HG03354 (cell line): Measurements from ENCODE around the gene KDM4B.

Source experiments
- ATAC-seq: cut with Tn5 transposase; IDR thresholded peaks from one replicate; pipeline ENCODE4 v1.9.1; 2021; ENCODE audit warnings: mild to moderate bottlenecking; ENCODE audit not compliant: unreplicated experiment, poor library complexity, severe bottlenecking

KDM4B gene

DNA sequence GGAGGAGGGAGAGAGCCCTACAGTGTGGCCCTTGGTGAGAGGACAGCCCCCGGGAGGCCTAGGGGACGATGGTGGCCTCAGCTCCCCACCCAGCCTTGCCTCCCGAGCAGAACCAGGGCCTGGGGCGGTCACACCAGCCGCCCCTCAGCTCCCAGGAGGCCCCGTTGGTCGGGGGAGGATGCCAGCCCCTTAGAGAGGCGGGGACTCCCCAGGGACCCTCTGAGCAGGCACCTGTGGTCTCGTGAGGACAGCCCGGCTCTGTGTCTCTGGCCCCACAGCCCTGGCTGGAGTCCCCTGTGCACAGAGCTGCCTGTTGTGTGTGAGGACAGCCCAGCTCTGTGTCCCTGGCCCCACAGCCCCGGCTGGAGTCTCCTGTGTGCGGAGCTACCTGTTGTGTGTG lies 158.8 kb downstream of the KDM4B start:
- ATAC-seq = no peak

DNA sequence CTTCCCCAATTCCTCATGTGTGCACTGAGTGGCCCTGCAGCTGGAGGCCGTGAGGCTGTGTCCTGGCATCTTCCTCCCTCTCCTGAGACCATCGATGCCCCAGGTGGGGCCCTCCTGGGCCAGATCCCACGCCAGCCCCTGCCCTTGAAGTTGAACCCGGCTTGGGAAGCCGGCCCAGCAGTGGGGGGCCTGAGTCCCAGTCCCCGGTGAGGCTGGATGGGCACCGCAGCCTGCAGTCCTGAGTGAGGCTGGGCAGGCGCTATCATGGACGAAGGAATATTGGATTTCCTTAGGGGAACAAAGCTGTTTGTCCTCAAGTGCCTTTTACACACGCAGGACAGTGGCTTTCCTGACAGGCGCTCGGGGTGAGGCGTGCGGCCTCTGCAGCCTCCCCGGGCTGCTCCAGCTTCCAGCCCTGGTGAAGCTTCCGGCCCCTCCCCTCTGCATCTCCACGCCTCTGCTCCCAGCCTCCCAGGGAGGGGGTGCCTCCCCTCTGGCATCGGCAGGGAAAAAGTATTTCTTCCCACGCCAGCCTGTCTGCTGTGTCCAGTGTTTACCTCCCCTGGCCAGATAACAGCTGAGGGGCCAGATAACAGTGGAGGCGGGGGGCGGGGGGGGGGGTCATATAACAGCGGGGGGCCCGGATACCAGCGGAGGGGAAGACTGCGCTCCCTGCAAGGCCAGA lies 159.5 kb downstream of the KDM4B start:
- ATAC-seq = no peak

DNA sequence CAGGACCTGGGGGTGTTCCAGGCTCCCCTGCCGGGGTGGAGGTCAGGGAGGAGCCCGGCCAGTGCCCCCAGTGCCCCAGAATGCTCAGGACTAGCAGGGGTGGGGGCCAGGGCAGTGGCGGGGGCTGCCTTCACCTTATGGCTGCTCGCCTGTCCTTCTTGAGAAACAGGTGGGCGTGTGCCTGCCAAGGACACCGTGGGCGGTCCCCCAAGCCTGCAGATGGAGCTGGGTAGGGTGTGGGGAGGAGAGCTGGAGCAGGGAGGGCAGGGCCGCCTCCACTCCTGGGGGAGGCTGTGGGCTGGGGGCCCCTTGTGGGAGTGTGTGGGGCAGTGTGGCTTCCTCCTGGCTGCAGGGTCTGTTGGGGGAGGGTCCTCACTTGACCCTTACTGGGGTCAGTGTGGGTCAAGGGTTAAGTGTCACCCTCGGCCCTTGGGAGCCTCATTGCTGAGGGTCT lies 160.1 kb downstream of the KDM4B start:
- ATAC-seq = no peak

DNA sequence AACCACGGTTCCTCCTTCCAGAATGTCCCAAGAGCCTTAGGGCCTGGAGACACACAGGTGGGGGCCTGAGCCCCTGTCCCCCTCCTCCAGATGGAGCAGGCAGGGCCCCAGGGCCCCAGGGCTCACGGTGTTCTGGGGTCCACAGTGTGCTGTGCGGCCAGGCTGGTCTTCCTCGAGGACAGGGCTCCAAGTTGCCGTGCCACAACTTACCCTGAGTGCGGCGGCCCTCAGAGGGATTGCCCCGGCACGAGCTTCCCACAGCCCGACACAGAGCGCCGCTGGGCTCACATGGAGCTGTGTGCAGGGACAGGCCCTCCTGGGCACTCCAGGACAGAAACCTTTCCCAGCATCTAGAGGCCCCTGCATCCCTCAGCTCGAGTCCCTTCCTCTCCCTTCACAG lies 160.8 kb downstream of the KDM4B start:
- no peak for ATAC-seq

DNA sequence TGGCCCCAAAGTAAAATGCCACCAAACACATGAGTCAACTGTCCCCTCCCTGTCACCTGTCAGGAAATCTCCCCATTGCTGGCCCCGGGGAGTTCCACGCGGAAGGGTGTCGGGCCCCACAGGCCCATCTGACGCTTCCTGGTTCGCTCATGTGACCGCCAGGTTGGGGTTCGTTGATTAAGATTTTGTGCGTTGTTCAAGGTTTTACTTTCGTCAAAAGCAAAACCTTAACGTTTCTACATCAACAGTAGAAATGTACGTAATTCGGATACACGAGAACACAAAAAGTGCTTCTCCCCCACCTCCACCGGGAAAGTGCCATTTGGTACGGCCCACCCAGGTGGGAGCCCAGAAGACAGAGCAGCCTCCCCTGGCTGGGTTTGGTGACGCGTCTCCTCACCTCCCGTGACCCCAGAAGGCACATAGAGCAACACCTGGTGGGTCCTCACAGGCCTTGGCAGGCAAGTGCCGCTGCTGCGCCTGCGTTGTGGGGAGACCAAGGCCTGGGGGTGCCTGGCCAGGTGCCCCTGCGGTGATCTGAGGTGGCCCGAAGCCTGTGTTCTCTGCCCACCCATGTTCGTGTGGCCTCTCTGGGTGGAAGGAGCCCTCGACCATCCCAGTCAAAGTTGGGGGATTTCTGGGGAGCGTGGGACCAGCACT lies 161.6 kb downstream of the KDM4B start:
- peak; percentile 57 for ATAC-seq

DNA sequence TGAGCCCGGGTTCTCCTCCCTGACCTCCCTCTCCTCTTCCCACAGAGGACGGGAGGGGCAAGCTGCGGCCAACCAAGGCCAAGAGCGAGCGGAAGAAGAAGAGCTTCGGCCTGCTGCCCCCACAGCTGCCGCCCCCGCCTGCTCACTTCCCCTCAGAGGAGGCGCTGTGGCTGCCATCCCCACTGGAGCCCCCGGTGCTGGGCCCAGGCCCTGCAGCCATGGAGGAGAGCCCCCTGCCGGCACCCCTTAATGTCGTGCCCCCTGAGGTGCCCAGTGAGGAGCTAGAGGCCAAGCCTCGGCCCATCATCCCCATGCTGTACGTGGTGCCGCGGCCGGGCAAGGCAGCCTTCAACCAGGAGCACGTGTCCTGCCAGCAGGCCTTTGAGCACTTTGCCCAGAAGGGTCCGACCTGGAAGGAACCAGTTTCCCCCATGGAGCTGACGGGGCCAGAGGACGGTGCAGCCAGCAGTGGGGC lies 162.2 kb downstream of the KDM4B start:
- peak; percentile 24 for ATAC-seq

DNA sequence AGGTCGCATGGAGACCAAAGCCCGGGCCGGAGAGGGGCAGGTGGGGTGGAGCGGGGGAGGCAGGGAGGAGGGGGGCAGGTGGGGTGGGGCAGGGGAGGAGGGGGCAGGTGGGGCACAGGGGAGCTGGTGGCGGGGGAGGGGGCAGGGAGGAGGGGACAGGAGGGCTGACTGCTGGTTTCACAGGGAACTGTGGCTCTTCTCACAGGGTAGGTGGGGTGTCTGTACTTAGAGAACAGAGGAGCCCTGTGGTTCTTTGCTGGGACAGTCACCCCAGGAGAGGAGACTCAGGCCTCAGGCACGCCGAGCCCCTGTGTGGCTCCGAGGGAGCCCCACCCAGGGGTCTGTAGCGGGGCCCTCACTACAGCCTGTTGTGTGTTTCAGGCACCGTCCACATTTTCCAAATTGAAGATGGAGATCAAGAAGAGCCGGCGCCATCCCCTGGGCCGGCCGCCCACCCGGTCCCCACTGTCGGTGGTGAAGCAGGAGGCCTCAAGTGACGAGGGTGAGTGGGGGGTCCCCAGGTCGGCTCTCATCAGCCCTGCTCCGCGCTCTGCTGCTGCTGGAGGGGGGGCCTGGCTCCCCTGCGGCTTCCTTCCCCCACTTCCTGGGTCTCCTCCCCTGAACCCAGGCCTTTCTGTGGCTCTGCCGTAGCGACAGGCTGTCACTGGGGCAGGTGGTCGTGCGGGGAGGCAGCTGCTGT lies 162.7 kb downstream of the KDM4B start:
- no peak for ATAC-seq

DNA sequence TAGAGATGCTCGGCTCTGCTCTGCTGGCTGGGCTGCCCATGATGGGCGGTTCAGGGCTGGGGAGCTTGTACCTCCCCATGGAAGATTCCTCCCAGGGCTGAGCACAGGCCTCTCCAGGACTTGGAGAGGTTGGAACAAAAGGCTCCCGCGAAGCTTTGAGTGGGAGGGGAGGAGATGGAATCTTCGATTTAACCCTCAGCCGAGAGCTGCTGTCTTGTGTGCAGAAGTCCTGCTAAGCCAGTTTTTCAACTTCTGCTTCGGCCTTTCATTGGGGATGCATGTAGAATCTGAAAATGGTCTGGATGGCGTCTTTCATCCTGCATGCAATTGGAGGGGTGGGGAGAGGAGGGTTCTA lies 163.3 kb downstream of the KDM4B start:
- ATAC-seq = no peak

DNA sequence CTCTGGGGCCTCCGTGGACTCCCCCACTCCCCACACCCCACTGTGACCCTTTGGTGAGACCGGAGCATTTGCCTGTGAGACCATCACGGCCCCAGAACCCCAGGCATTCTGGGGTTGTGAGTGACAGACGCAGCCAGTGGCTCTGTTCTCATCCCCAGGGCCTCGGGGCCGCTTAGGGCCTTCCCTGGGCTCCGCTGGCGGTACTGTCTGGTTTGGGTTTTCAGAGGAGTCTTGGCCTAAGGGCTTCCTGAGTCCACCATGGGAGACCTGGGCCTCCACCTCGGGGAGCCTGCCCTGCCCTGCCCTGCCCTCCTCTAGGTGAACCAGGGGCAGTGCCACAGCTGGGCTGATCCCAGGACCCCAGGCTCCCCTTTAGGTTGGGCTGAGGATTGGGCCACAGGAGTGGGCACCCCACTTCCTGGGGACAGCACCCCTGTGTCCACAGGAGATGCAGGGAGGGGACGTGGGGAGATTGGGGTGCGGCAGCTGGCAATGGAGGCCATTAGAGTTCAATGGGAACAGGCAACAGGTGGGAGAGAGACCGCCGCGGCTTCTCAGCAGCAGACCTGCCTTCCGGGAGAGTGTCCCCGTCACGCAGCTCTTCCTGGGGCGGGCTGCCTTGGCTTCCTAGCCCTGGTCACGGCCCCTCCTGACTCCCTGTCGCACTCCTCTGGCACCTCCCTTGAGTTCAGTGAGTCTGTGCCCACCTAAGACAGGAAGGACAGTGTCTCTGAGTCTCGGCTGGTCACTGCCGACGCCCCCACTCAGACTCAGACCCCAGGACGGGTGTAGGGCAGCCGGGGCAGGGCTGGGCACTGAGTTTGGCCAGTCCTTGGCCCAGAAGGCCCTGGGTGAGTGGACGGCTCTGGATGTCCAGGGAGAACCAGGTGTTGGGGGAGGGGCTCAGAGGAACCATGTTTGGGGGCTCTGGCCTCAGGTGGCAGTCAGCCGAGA lies 164.1 kb downstream of the KDM4B start:
- no peak for ATAC-seq

DNA sequence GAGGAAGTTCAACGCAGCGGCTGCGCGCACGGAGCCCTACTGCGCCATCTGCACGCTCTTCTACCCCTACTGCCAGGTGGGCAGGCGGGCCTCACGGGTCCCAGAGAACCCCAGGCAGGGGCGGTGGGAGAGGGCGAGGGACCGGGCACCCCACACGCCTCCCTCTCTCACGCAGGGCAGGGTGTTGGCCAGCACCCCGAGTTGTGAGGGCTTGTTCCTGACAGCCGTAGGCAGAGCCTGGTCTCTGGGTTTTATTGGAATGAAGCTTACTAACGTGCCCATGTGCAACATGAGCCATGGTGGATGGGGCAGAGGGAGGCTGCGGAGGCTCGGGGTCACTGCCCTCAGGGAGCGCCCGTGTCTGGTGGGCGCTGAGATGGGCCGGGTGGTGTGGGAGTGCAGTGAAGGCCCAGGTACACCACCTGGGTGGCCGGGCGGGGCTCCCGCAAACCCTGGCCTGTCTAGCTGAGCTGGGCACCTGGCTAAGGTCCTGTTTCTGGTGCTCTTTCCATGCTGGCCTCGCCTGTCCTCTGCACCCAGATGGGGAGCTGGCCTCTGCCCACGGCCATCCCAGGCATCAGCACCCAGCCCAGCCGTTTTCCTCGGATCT lies 165.2 kb downstream of the KDM4B start:
- no peak for ATAC-seq

DNA sequence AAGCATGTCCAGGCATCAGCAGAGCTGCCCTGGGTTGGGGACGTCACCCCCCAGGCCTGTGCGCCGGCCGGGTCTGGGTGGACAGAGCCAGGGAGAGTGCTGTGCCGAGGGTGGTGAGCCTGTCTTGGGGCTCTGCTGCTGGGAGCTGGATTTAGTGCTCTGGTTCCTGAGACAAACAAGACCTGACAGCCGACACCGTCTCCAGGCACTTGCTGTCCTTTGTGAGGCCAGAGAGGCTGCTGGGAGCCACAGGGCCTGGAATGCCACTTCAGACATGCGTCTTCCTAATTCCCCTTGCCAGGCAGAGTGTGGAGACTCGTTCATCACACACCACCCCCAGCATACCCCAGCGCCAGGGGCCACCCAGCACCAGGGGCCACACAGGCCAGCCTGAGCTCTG lies 165.8 kb downstream of the KDM4B start:
- no peak for ATAC-seq

DNA sequence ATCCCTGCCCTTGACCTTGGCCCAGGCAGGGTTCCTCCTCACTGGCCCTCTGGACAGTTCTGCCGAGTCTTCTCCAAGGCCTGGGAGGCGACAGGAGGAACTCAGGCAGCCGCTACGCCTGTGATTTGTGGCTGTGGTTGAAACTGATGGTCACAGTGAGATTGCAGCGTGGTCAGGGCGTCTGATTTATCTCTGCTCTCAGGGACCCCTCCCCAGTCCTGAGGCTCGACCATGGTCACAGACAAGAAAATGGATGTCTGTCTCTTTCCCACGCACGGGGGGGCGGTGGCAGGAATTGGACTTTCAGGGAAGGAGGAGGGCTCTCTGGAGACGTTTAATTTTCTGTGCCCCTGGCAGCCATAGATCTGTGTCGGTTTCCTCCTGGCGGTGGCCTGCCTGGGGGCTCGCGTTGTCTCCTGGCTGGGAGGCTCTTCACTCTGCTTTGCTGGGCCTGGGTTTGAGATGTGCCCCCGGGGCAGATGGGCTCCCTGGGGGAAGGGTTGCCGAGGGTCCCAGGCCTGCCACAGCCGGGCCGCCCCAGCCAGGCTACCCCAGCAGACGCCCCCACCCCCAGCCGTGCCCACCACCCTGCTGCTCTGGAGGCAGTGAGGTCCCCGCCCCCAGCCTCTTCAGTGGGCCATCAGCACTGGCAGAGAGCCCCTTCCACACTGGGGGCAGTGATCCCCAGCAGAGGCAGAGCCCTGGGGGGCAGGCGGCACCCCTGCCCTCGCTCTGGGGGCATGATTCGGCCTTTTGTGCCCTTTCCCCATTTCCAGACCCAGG lies 167.4 kb downstream of the KDM4B start:
- ATAC-seq = no peak

DNA sequence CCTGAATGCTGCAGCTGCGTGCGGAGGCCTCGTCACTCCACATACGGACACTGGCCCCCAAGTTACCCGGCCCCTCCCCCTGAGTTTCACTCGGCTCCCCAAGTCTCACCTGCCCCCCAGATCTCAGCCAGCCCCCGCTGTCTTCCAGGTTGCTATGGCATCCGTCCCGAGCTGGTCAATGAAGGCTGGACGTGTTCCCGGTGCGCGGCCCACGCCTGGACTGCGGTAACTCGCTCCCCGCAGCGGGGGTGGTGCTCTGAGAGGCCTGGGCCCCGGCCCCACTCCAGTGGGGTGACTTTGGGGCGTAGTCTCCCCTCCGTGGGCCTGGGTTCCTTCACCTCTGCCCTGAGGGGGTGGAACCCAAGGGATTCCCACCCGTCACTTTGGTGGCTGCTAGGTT lies 168.2 kb downstream of the KDM4B start:
- no peak for ATAC-seq

DNA sequence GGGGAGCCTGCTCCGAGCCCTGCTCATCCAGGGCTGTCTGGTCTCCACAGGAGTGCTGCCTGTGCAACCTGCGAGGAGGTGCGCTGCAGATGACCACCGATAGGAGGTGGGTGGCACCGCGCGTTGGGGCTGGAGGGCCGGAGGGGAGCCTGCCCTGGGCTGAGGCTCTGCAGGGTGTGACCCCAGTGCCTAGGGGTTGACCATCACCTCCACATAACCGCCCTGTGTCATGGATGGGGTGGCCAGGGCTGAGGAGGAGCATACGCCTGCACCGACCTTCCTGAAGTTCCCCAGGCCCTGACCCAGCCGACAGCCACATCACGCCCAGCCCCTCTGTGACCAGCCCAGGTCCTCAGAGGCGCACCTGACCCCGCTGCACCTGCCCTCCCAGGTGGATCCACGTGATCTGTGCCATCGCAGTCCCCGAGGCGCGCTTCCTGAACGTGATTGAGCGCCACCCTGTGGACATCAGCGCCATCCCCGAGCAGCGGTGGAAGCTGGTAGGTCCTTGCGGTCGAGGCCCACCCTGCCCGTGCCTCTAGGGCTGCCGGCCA lies 168.7 kb downstream of the KDM4B start:
- ATAC-seq = no peak

DNA sequence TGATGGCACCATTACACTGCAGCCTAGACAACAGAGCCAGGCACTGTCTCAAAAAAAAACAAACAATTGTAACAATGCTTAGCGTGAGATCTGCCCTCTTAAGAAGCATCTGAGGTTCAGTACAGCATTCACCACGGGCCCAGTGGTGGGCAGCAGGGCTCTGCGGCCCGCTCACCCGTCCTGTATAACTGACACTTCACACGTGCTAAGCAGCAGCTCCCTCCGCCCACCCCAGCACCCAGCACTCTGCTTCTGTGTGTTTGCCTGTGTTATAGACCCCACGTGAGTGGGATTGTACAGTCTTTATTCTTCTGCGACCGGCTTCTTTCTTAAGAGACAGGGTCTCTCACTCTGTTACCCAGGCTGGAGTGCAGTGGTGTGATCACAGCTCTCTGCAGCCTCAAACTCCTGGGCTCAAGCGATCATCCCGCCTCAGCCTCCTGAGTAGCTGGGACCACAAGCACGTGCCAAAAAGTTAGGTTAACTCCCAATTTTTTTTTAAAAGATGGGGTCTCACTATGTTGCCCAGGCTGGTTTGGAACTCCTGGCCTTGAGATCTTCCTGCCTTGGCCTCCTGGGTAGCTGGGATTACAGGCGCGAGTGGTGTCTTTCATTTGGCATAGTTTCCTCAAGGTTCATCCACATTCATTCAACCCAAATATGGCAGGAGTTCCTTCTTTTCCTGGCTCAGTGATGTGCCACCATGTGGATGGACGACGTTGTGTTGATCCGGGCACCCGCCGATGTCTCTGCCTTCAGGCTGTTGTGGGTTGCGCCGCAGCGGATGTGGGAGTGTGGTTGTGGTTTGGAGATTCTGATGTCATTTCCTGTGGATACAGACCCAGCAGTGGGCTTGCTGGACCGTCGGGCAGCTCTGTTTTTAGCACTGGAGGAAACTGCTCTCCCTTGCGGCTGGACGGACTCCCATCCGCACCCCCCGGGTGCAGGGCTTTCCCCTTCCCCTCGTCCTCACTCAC lies 170.0 kb downstream of the KDM4B start:
- ATAC-seq = peak; percentile 69

DNA sequence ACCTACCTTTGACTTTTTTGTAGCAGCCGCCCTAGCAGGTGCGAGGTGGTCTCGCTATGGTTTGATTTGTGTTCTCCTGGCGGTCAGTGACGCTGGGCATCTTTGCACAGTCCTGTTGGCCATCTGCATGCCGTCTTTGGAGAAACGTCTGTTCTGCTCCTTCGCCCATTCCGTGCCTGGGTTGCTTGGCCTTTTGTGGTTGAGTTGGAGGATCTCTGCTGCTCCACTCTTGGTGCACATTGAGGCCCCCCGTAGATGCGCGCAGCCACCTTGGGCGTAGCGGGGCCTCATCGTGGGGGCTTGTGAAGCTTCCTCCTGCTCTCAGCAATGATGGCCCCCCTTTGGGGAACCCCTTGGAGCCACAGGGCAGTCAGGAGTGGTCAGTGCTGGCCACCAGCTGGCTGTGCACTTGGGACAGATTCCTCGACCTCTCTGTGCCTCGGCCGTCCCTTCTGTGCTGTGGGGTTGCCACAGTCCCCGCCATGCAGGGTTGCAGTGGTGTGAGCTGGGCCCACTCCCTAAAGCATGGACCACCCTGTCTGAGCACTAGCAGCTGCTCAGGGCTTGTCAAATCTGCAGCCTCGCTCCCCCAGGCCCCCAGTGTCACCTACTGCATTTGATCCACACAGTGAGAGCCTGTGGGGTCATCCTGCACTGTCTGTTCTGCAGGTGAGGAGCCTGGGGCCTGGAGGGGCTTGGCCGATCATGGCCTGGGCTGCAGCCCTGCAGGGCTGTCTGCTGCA lies 170.8 kb downstream of the KDM4B start:
- no peak for ATAC-seq
